A673 (cell line): Measurements from ENCODE around the gene HPCAL1.

ENCODE experiments used
- CTCF ChIP-seq: fragments of 300-800, 200-600 bp; sonication (generic); conservative IDR thresholded peaks from 2 replicates; pipeline ENCODE4 v1.5.1; 2017; ENCODE audit warnings: low read depth, mild to moderate bottlenecking, antibody characterized with exemption, low read length, moderate library complexity, mixed read lengths
- EZH2 ChIP-seq: fragments of 200-600 bp; sonication (generic); IDR thresholded peaks from 2 replicates; pipeline ENCODE4 v1.6.1; 2017; ENCODE audit warnings: borderline replicate concordance, low read depth, mild to moderate bottlenecking, mixed read lengths, antibody characterized with exemption, low read length; ENCODE audit not compliant: poor library complexity, severe bottlenecking

GRCh38 chr2:10327896-10328669, 25.4 kb downstream of the HPCAL1 start:
- TF ChIP-seq CTCF (no peak), EZH2 (no peak)
